HFFc6 (cell line): ENCODE results near the gene ZSCAN10. TPM values are rescaled to one million over a fixed set of nuclear protein-coding genes. Genes with fewer than 3 reads are reported as not detected.

ENCODE experiments used
- DNase-seq: peaks from one replicate; pipeline ENCODE4 v3.0.0-alpha.2; 2018
- H3K27ac Mint-ChIP-seq: 2 replicates; pipeline ENCODE4 v1.8.0; 2020; ENCODE audit warnings: mild to moderate bottlenecking, mixed read lengths
- H3K27me3 Mint-ChIP-seq: 2 replicates; pipeline ENCODE4 v1.8.0; 2021; ENCODE audit warnings: mild to moderate bottlenecking, moderate library complexity, mixed read lengths; ENCODE audit not compliant: insufficient read depth
- H3K36me3 Mint-ChIP-seq: 2 replicates; pipeline ENCODE4 v1.8.0; 2021; ENCODE audit warnings: low read depth, mixed read lengths
- H3K4me1 Mint-ChIP-seq: 2 replicates; pipeline ENCODE4 v1.8.0; 2020; ENCODE audit warnings: low read depth, mixed read lengths
- H3K4me3 Mint-ChIP-seq: 2 replicates; pipeline ENCODE4 v1.8.0; 2020; ENCODE audit warnings: mild to moderate bottlenecking, moderate library complexity, mixed read lengths
- H3K9me3 Mint-ChIP-seq: 2 replicates; pipeline ENCODE4 v1.8.0; 2020; ENCODE audit warnings: mild to moderate bottlenecking, mixed read lengths
- CTCF ChIP-seq: fragments of 200-600 bp; sonication (generic); IDR thresholded peaks from 2 replicates; pipeline ENCODE4 v1.5.0; 2021; ENCODE audit warnings: antibody characterized with exemption, mild to moderate bottlenecking
- total RNA-seq, 6 experiments: library from RNA; stranded (reverse); fragmentation: NEBNext Ultra II Directional; extraction: Animal tissue kit (Norgen Biotek cat#: 25700); gene quantifications; 2 replicates in 1 of 6; 3 replicates in 5 of 6; pipeline ENCODE4 v1.2.3, GENCODE V29; 2021

Gene ZSCAN10
- total RNA-seq, 6 experiments from 2014 or later, result not detected

- Mint-ChIP-seq H3K4me3 (no peak overlapping the region), H3K27me3 (peaks cover 9% of the 10 kb centered on the region), H3K27ac (no peak overlapping the region), H3K36me3 (no peaks in the 10 kb centered on the region), H3K4me1 (peaks cover 9% of the 10 kb centered on the region), H3K9me3 (no peaks in the 10 kb centered on the region)
- no peak for DNase-seq
- no peak for TF ChIP-seq CTCF
Observed at GRCh38 chr16:3068487-3068886, 30.6 kb downstream of the ZSCAN10 start.

- H3K4me3 Mint-ChIP-seq, result no peak overlapping the region
Observed at GRCh38 chr16:3066440-3066748, 32.7 kb downstream of the ZSCAN10 start.

GRCh38 chr16:3065742-3066439, 33.2 kb downstream of the ZSCAN10 start:
- Mint-ChIP-seq H3K4me3 (no peak overlapping the region), H3K36me3 (no peaks in the 10 kb centered on the region), H3K27ac (no peak overlapping the region), H3K4me1 (peaks cover 9% of the 10 kb centered on the region), H3K9me3 (no peaks in the 10 kb centered on the region), H3K27me3 (peaks cover 4% of the 10 kb centered on the region)
- no peak for DNase-seq
- no peak for TF ChIP-seq CTCF

More at GRCh38 chr16:3066440-3066748, 32.7 kb downstream of the ZSCAN10 start:
- peaks cover 7% of the 10 kb centered on the region for H3K27me3 Mint-ChIP-seq
- no peaks in the 10 kb centered on the region for H3K36me3 Mint-ChIP-seq
- no peak for DNase-seq
- H3K27ac Mint-ChIP-seq, result no peak overlapping the region
- TF ChIP-seq CTCF, result no peak
- H3K4me1 Mint-ChIP-seq, result peaks cover 9% of the 10 kb centered on the region
- no peaks in the 10 kb centered on the region for H3K9me3 Mint-ChIP-seq

GRCh38 chr16:3065069-3065741, 33.9 kb downstream of the ZSCAN10 start, which contains the start of gene IL32:
Gene IL32 (plus strand): TSS chr16:3065640. CDS start chr16:3065812, 172 bp downstream.
- Mint-ChIP-seq H3K9me3 (no peaks in the 10 kb centered on the region), H3K4me3 (no peak within 1 kb of the TSS), H3K4me1 (peaks cover 9% of the 10 kb centered on the region), H3K36me3 (no peaks in the 10 kb centered on the region), H3K27me3 (peaks cover 4% of the 10 kb centered on the region), H3K27ac (0 out of 2 replicates have a peak within 1 kb of the TSS, but pooled peaks have one; percentile 14)
- peak; percentile 16 for DNase-seq
- no peak for TF ChIP-seq CTCF

GRCh38 chr16:3063625-3064386, 35.3 kb downstream of the ZSCAN10 start:
- Mint-ChIP-seq H3K36me3 (no peaks in the 10 kb centered on the region), H3K4me3 (no peak overlapping the region), H3K4me1 (peaks cover 16% of the 10 kb centered on the region), H3K27ac (no peak overlapping the region), H3K27me3 (peaks cover 2% of the 10 kb centered on the region), H3K9me3 (no peaks in the 10 kb centered on the region)
- DNase-seq, result no peak
- TF ChIP-seq CTCF, result no peak
